Measurements from ENCODE around the gene LIME1. TPM values are rescaled to one million over a fixed set of nuclear protein-coding genes. Genes with fewer than 3 reads are reported as not detected.

Gene LIME1
- total RNA-seq, 1 experiment from 2014 or later = 13.5 TPM

DNA sequence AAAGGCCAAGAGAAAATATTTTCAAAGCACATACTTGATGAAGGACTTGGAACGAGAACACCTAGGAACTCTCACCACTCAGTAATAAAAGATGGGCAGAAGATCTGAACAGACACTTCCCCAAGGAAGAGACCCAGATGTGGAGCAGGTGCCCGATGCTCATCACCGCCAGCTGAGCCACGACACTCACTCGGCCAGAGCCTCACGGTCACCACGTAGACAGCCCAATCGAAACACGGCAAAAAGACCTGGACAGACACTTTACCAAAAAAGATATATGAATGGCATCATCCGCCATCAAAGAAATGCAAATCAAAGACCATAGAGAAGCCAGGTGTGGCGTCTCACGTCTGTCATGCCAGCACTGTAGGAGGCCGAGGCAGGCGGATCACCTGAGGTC lies 44.7 kb downstream of the LIME1 start:
- H3K56ac ChIP-seq (ENCODE audit: insufficient read length, low read depth, low read length) = no peak overlapping the region
- H2BK120ac ChIP-seq (ENCODE audit: low read depth, low read length, poor library complexity, severe bottlenecking) = no peak overlapping the region
- peaks cover 3 to 16% (median 14%) of the 10 kb centered on the region in 3 experiments; a peak in 6 of 7 replicates for H3K36me3 Mint-ChIP-seq (ENCODE audit: insufficient read depth in 1 of 3, low read depth in 3 of 3)
- H4K5ac ChIP-seq (ENCODE audit: insufficient read length, low read depth, low read length) = no peak overlapping the region
- no peaks in the 10 kb centered on the region; the same call in 1 of the 2 replicates for H3K27me3 Mint-ChIP-seq (ENCODE audit: low read depth)
- H4K20me1 ChIP-seq (ENCODE audit: control insufficient read depth, insufficient read depth, insufficient read length) = no peaks in the 10 kb centered on the region
- H3K18ac ChIP-seq (ENCODE audit: insufficient read length, low read depth, low read length) = no peak overlapping the region
- peaks cover 10% of the 10 kb centered on the region in 2 experiments for H3K4me1 Mint-ChIP-seq
- no peak overlapping the region for H2BK20ac ChIP-seq (ENCODE audit: low read depth, low read length, poor library complexity, severe bottlenecking)
- no peak overlapping the region for H3K27ac ChIP-seq (ENCODE audit: insufficient read length, low read depth, low read length)
- no peak overlapping the region for H2AK5ac ChIP-seq (ENCODE audit: insufficient read length, low read length)
- H3K4me3 Mint-ChIP-seq = no peak overlapping the region
- H2BK12ac ChIP-seq (ENCODE audit: insufficient read length, low read depth, low read length) = no peak overlapping the region
- no peak overlapping the region for H3T11ph ChIP-seq (ENCODE audit: low read length)
- H3K4ac ChIP-seq (ENCODE audit: low read depth, low read length) = no peak overlapping the region
- H3K9me3 Mint-ChIP-seq = no peaks in the 10 kb centered on the region; a peak in 2 of 5 replicates
- H3K9ac ChIP-seq (ENCODE audit: extremely low read depth, insufficient read length, low read length) = no peak overlapping the region
- no peak overlapping the region for H3K23ac ChIP-seq (ENCODE audit: insufficient read length, low read depth, low read length)
- no peaks in the 10 kb centered on the region for H3K27me3 ChIP-seq (ENCODE audit: insufficient read depth, low read length)
- H2BK15ac ChIP-seq (ENCODE audit: low read depth, low read length) = no peak overlapping the region
- TF ChIP-seq, protein P1, sequence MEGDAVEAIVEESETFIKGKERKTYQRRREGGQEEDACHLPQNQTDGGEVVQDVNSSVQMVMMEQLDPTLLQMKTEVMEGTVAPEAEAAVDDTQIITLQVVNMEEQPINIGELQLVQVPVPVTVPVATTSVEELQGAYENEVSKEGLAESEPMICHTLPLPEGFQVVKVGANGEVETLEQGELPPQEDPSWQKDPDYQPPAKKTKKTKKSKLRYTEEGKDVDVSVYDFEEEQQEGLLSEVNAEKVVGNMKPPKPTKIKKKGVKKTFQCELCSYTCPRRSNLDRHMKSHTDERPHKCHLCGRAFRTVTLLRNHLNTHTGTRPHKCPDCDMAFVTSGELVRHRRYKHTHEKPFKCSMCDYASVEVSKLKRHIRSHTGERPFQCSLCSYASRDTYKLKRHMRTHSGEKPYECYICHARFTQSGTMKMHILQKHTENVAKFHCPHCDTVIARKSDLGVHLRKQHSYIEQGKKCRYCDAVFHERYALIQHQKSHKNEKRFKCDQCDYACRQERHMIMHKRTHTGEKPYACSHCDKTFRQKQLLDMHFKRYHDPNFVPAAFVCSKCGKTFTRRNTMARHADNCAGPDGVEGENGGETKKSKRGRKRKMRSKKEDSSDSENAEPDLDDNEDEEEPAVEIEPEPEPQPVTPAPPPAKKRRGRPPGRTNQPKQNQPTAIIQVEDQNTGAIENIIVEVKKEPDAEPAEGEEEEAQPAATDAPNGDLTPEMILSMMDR (conservative IDR thresholded peaks at IDR 0.05) = no peak
- H3K23me2 ChIP-seq (ENCODE audit: insufficient read length, low read depth, low read length, poor library complexity, severe bottlenecking) = no peaks in the 10 kb centered on the region
- no peaks in the 10 kb centered on the region for H3K4me1 ChIP-seq (ENCODE audit: insufficient read depth, low read length)
- H2BK5ac ChIP-seq (ENCODE audit: insufficient read length, low read length) = no peak overlapping the region
- no peaks in the 10 kb centered on the region for H3K9me3 ChIP-seq (ENCODE audit: control insufficient read depth, low read depth, low read length)
- H3K79me1 ChIP-seq (ENCODE audit: insufficient read depth, low read depth, low read length, poor library complexity, severe bottlenecking) = peaks cover 5% of the 10 kb centered on the region
- no peak overlapping the region for H2AFZ ChIP-seq (ENCODE audit: low read length)
- no peak for DNase-seq
- H3K27ac Mint-ChIP-seq = no peak overlapping the region
- no CpG with 5 or more reads among the region's 14 CpGs for WGBS (ENCODE audit: extremely low coverage, insufficient read length, low lambda C conversion rate)
- H4K91ac ChIP-seq (ENCODE audit: insufficient read length, low read depth, low read length) = no peak overlapping the region
- H3K4me2 ChIP-seq (ENCODE audit: insufficient read depth, insufficient read length, low read length) = no peak overlapping the region
- H4K8ac ChIP-seq (replicated peaks; ENCODE audit: insufficient read length, low read depth, low read length) = no peak overlapping the region
- no peak overlapping the region for H3K14ac ChIP-seq (ENCODE audit: insufficient read depth, low read length)
- H3K79me2 ChIP-seq (ENCODE audit: insufficient read depth, low read length) = peaks cover 2% of the 10 kb centered on the region; the same call in 1 of the 2 replicates
